ENCODE results near the gene MCU. TPM values are rescaled to one million over a fixed set of nuclear protein-coding genes. Genes with fewer than 3 reads are reported as not detected.

MCU gene
- total and polyA plus RNA-seq, 2 of the 8 experiments (the other 6 are each of a cell fraction or from before 2014, with no cell fraction given): 51.6 to 62.2 TPM

GRCh38 chr10:72744566-72744965, 52.6 kb downstream of the MCU start:
- CTCF ChIA-PET (ENCODE audit: partially characterized antibody): interaction anchor here (1.9 kb wide), 1 partner anchor 380 kb away, joined by 5 read pairs; no protein-coding TSS in a partner anchor
- Histone ChIP-seq H4K5ac (ENCODE audit: insufficient read length, low read depth, low read length) (no peak overlapping the region), H3K9me3 (ENCODE audit: insufficient read depth in 2 of 2, low read depth in 1 of 2, low read length in 1 of 2) (no peaks in the 10 kb centered on the region), H3K4me2 (ENCODE audit: insufficient read depth in 1 of 2, low read depth in 2 of 2, low read length in 2 of 2) (peak overlapping the region in 1 of 2 experiments; percentile 7; a peak in 1 of 4 replicates), H3K36me3 (ENCODE audit: control insufficient read depth in 2 of 4, insufficient read depth in 4 of 4, low read length in 3 of 4) (no peaks in the 10 kb centered on the region), H3K14ac (ENCODE audit: insufficient read length) (no peak overlapping the region), H3K79me2 (ENCODE audit: control insufficient read depth in 1 of 2, insufficient read depth in 2 of 2, low read length in 2 of 2) (peaks cover 0 to 77% of the 10 kb centered on the region in 2 experiments; a peak in 2 of 4 replicates), H3K4me1 (replicated peaks in 1 of 4; ENCODE audit: control insufficient read depth in 3 of 4, insufficient read depth in 4 of 4, low read length in 3 of 4) (peaks cover 0 to 2% (median 0%) of the 10 kb centered on the region in 4 experiments; a peak in 3 of 7 replicates), H2AK5ac (ENCODE audit: low read depth, low read length) (no peak overlapping the region), H3K9ac (replicated peaks in 1 of 4; ENCODE audit: extremely low read depth in 1 of 4, low read depth in 3 of 4, low read length in 3 of 4) (no peak overlapping the region), H4K91ac (replicated peaks; ENCODE audit: insufficient read length, low read length) (no peak overlapping the region), H2AFZ (ENCODE audit: low read length) (no peak overlapping the region), H3K27me3 (replicated peaks in 1 of 4; ENCODE audit: control insufficient read depth in 3 of 4, extremely low read depth in 1 of 4, insufficient read depth in 3 of 4, low read length in 3 of 4) (no peaks in the 10 kb centered on the region), H3K4ac (replicated peaks; ENCODE audit: insufficient read length, low read depth, low read length) (no peak overlapping the region), H2BK120ac (replicated peaks; ENCODE audit: low read depth, low read length) (no peak overlapping the region), H2BK15ac (ENCODE audit: low read length) (no peak overlapping the region), H2BK20ac (ENCODE audit: low read length) (no peak overlapping the region), H3K18ac (ENCODE audit: extremely low read depth, low read length) (no peak overlapping the region), H2BK12ac (ENCODE audit: low read depth, low read length) (no peak overlapping the region), H3K23me2 (ENCODE audit: low read depth, low read length) (no peaks in the 10 kb centered on the region), H2BK5ac (ENCODE audit: low read depth, low read length) (no peak overlapping the region), H3K23ac (ENCODE audit: insufficient read length) (no peak overlapping the region), H3K56ac (replicated peaks; ENCODE audit: insufficient read length, low read depth, low read length) (no peak overlapping the region), H4K8ac (ENCODE audit: extremely low read depth, insufficient read depth, low read length) (no peak overlapping the region), H3K79me1 (ENCODE audit: low read depth, low read length) (peaks cover 2% of the 10 kb centered on the region; the same call in 1 of the 2 replicates), H3K27ac (ENCODE audit: low read depth, low read length) (no peak overlapping the region), H3K4me3 (ENCODE audit: extremely low read depth in 1 of 4, insufficient read depth in 2 of 4, low read depth in 3 of 4, low read length in 4 of 4) (no peak overlapping the region), H4K20me1 (replicated peaks in 1 of 2; ENCODE audit: control insufficient read depth in 1 of 2, insufficient read depth in 2 of 2, low read length in 2 of 2) (no peaks in the 10 kb centered on the region)
- no peak for FAIRE-seq
- WGBS, 2 experiments (ENCODE audit: extremely low coverage in 1 of 2, insufficient coverage in 1 of 2, insufficient read length in 1 of 2, insufficient replicate concordance in 2 of 2, low coverage in 1 of 2, low lambda C conversion rate in 2 of 2, missing lambda C conversion rate in 1 of 2): 47% methylated on average over 3 of the region's 3 CpGs; no CpG with 5 or more reads in 1 of the 2 experiments
- DNase-seq (ENCODE audit: low read depth in 1 of 2, low spot score in 2 of 2): no peak
- POLR2A ChIA-PET (ENCODE audit: partially characterized antibody): interaction anchor here (0.6 to 1.3 kb wide), 5 partner anchors 11 to 53 kb away, joined by 3 read pairs; partner anchors contain the start of gene MCU
- TF ChIP-seq RXRA (IDR thresholded peaks at IDR 0.05; ENCODE audit: insufficient read depth, low read depth, low read length) (no peak), SIX5 (IDR thresholded peaks at IDR 0.05; ENCODE audit: low read depth, low read length) (no peak), EZH2 (IDR thresholded peaks at IDR 0.05; ENCODE audit: low read depth, low read length, severe bottlenecking) (no peak), E2F6 (IDR thresholded peaks at IDR 0.05) (no peak), SAP30 (IDR thresholded peaks at IDR 0.05; ENCODE audit: insufficient read depth, insufficient replicate concordance, low read length) (no peak), YY1 (IDR thresholded peaks at IDR 0.05; ENCODE audit: low read depth, low read length) (no peak), RAD21 (IDR thresholded peaks at IDR 0.05 in 1 of 2, conservative IDR thresholded peaks at IDR 0.05 in 1 of 2; ENCODE audit: low read depth in 2 of 2, low read length in 2 of 2) (no peak), CHD2 (IDR thresholded peaks at IDR 0.05; ENCODE audit: low read length) (no peak), TCF12 (IDR thresholded peaks at IDR 0.05; ENCODE audit: low read depth, low read length) (no peak), BRCA1 (IDR thresholded peaks at IDR 0.05; ENCODE audit: low read depth, low read length) (no peak)
- TF ChIP-seq, protein P1, sequence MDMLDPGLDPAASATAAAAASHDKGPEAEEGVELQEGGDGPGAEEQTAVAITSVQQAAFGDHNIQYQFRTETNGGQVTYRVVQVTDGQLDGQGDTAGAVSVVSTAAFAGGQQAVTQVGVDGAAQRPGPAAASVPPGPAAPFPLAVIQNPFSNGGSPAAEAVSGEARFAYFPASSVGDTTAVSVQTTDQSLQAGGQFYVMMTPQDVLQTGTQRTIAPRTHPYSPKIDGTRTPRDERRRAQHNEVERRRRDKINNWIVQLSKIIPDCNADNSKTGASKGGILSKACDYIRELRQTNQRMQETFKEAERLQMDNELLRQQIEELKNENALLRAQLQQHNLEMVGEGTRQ (IDR thresholded peaks at IDR 0.05; ENCODE audit: low read length): no peak
- TF ChIP-seq, protein P2, sequence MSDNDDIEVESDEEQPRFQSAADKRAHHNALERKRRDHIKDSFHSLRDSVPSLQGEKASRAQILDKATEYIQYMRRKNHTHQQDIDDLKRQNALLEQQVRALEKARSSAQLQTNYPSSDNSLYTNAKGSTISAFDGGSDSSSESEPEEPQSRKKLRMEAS (IDR thresholded peaks at IDR 0.05): no peak
